Upper lobe of right lung (tissue), 1 donor: ENCODE results near the gene TSKS. TPM values are rescaled to one million over a fixed set of nuclear protein-coding genes. Genes with fewer than 3 reads are reported as not detected.
A peak's percentile ranks its signal among the peaks of the same experiment; 100 is the strongest.

ENCODE experiments used
- ATAC-seq: fragments of 200-7000 bp; cut with Tn5 transposase; one replicate; pipeline ENCODE4 v1.9.1; 2020; ENCODE audit warnings: mild to moderate bottlenecking, moderate library complexity
- DNase-seq: peaks from one replicate; pipeline ENCODE4 v3.0.0-alpha.2; 2020
- H3K27ac ChIP-seq: fragments of 200-600 bp; one replicate; pipeline ENCODE4 v1.8.0; 2022
- H3K27me3 ChIP-seq: fragments of 200-600 bp; one replicate; pipeline ENCODE4 v1.8.0; 2022; ENCODE audit warnings: mild to moderate bottlenecking
- H3K36me3 ChIP-seq: fragments of 200-600 bp; one replicate; pipeline ENCODE4 v1.8.0; 2022
- H3K4me1 ChIP-seq: fragments of 200-600 bp; one replicate; pipeline ENCODE4 v1.8.0; 2022
- H3K4me3 ChIP-seq: fragments of 200-600 bp; one replicate; pipeline ENCODE4 v1.8.0; 2022; ENCODE audit warnings: mild to moderate bottlenecking
- H3K9me3 ChIP-seq: fragments of 200-600 bp; one replicate; pipeline ENCODE4 v1.8.0; 2022
- CTCF ChIP-seq: fragments of 200-600 bp; IDR thresholded peaks from one replicate; pipeline ENCODE4 v1.8.0; 2022; ENCODE audit warnings: antibody characterized with exemption
- intact Hi-C: fragments of 100-400 bp; cut with DNase I; formaldehyde crosslinking; loops from one replicate; pipeline ENCODE4 v1.11.0; 2022
- total RNA-seq: library from RNA; stranded (reverse); fragmentation: NEBNext Ultra II Directional; extraction: Animal tissue kit (Norgen Biotek cat#: 25700); gene quantifications from one replicate; pipeline ENCODE4 v1.2.1, GENCODE V29; 2021
- donor health status: DM: no; HTN: yes; CAD: no; lungs with severe emphysema.

The TSKS gene
- total RNA-seq, 1 donor from 2014 or later = 0.43 TPM

- intact Hi-C loops = no loop called here
- Histone ChIP-seq H3K9me3 (no peaks in the 10 kb centered on the region), H3K4me1 (no peaks in the 10 kb centered on the region), H3K36me3 (peaks cover 81% of the 10 kb centered on the region), H3K27me3 (no peaks in the 10 kb centered on the region), H3K4me3 (no peak overlapping the region), H3K27ac (no peak overlapping the region)
- DNase-seq = no peak
- ATAC-seq = no peak
- TF ChIP-seq CTCF = no peak
These were observed 29.9 kb upstream of the TSKS start for GRCh38 chr19:49792829-49793560.

- DNase-seq = no peak
- TF ChIP-seq CTCF = no peak
- H3K27me3 ChIP-seq = no peaks in the 10 kb centered on the region
- H3K36me3 ChIP-seq = peaks cover 82% of the 10 kb centered on the region
- no peak overlapping the region for H3K4me3 ChIP-seq
- H3K4me1 ChIP-seq = no peaks in the 10 kb centered on the region
- H3K27ac ChIP-seq = no peak overlapping the region
- no peak for ATAC-seq
- intact Hi-C loops = no loop called here
- no peaks in the 10 kb centered on the region for H3K9me3 ChIP-seq
These were observed 28.8 kb upstream of the TSKS start for GRCh38 chr19:49791776-49792445.

- H3K9me3 ChIP-seq = no peaks in the 10 kb centered on the region
- H3K27ac ChIP-seq = no peak overlapping the region
- H3K36me3 ChIP-seq = peaks cover 75% of the 10 kb centered on the region
- no peak overlapping the region for H3K4me3 ChIP-seq
- TF ChIP-seq CTCF = no peak
- no peaks in the 10 kb centered on the region for H3K27me3 ChIP-seq
- H3K4me1 ChIP-seq = no peaks in the 10 kb centered on the region
- DNase-seq (no peak), ATAC-seq (peak; percentile 41)
- intact Hi-C loops = no loop called here
These were observed 27.8 kb upstream of the TSKS start for GRCh38 chr19:49790866-49791265.

GRCh38 chr19:49788857-49789256 is 25.8 kb upstream of the TSKS start:
- TF ChIP-seq CTCF = no peak
- intact Hi-C loops = no loop called here
- ATAC-seq = no peak
- no peaks in the 10 kb centered on the region for H3K4me1 ChIP-seq
- no peak for DNase-seq
- H3K27me3 ChIP-seq = no peaks in the 10 kb centered on the region
- no peak overlapping the region for H3K27ac ChIP-seq
- no peaks in the 10 kb centered on the region for H3K9me3 ChIP-seq
- no peak overlapping the region for H3K4me3 ChIP-seq
- peaks cover 74% of the 10 kb centered on the region for H3K36me3 ChIP-seq

- Histone ChIP-seq H3K27me3 (no peaks in the 10 kb centered on the region), H3K4me1 (no peaks in the 10 kb centered on the region), H3K4me3 (no peak overlapping the region), H3K9me3 (no peaks in the 10 kb centered on the region), H3K36me3 (peaks cover 74% of the 10 kb centered on the region), H3K27ac (no peak overlapping the region)
- DNase-seq (no peak), ATAC-seq (no peak)
- TF ChIP-seq CTCF = no peak
- intact Hi-C loops = no loop called here
These were observed 24.6 kb upstream of the TSKS start for GRCh38 chr19:49787746-49788145.
